Calu3 (cell line): ENCODE results near the gene EFCAB5. TPM values are rescaled to one million over a fixed set of nuclear protein-coding genes. Genes with fewer than 3 reads are reported as not detected.

ENCODE experiments used
- BruUV-seq: library from RNA; stranded (reverse); fragments of 400-500 nt; replicated peaks from 2 replicates; lab custom pipeline; 2021; lab: Mats Ljungman, UMichigan
- CTCF ChIA-PET: fragments of 300-600 bp; sonication (Branson Sonifier 250); formaldehyde crosslinking; loops from one replicate; lab custom pipeline; 2022; ENCODE audit warnings: antibody characterized with exemption; lab: Charles Lee
- DNase-seq: peaks from one replicate; pipeline ENCODE4 v3.0.0; 2022
- H3K27ac Mint-ChIP-seq: one replicate; pipeline ENCODE4 v1.8.0; 2022; ENCODE audit warnings: mixed read lengths; ENCODE audit not compliant: unreplicated experiment
- H3K27me3 Mint-ChIP-seq: one replicate; pipeline ENCODE4 v1.8.0; 2022; ENCODE audit warnings: mixed read lengths; ENCODE audit not compliant: unreplicated experiment
- H3K36me3 Mint-ChIP-seq: one replicate; pipeline ENCODE4 v1.8.0; 2022; ENCODE audit warnings: mild to moderate bottlenecking, moderate library complexity, mixed read lengths; ENCODE audit not compliant: insufficient read depth, unreplicated experiment
- H3K4me1 Mint-ChIP-seq: one replicate; pipeline ENCODE4 v1.8.0; 2022; ENCODE audit warnings: mild to moderate bottlenecking, low read depth, mixed read lengths; ENCODE audit not compliant: unreplicated experiment
- H3K4me3 Mint-ChIP-seq: one replicate; pipeline ENCODE4 v1.8.0; 2022; ENCODE audit warnings: mild to moderate bottlenecking, low read depth, moderate library complexity, mixed read lengths; ENCODE audit not compliant: unreplicated experiment
- H3K9me3 Mint-ChIP-seq: one replicate; pipeline ENCODE4 v1.8.0; 2022; ENCODE audit warnings: low read depth, mixed read lengths; ENCODE audit not compliant: unreplicated experiment
- intact Hi-C: fragments of 100-400 bp; cut with micrococcal nuclease; formaldehyde crosslinking; loops from one replicate; pipeline ENCODE4 v1.10.0; 2022; ENCODE audit not compliant: unreplicated experiment
- total RNA-seq: library from RNA; stranded (reverse); gene quantifications from 2 replicates; pipeline ENCODE4 v1.2.3, GENCODE V29; 2022
- TF ChIP-seq, protein P1 (sequence below): fragments of 200-600 bp; IDR thresholded peaks from one replicate; pipeline ENCODE4 v1.8.0; 2022; ENCODE audit warnings: antibody characterized with exemption; ENCODE audit not compliant: unreplicated experiment

The EFCAB5 gene
- total RNA-seq, 1 experiment from 2014 or later = 0.50 TPM

DNA sequence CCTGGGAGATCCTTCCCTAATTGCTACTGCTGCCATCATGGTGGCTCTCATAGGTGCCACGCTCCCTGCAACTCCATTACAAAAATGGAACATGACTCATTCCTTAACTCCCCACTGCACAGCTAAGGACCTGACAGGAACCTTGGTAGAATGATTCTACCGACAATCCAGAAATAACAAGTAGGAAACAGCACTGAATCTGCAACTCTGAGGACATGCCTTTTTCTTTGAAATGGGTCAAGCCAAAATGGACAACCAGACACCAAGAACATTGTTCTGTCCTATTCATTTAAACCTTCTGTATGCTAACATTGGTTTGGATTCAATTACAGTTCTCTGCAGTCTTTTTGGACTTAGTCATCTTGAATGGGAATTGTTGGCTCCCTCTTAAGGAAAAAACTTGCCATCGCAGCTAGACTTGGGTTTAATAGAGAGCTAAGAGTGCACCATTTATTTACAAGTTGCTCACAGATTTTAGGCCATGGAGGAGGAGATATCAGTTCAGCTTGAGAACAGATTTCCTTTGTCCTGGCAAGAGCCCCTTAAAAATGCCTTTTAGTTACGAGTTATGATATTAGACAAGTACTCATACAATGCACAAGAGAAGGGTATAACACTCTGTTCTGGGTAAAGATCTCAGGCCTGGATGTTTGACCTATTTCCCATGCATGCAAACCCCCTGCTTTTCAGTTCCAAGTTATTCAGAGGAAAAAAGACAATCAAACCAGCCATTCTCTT, 154.2 kb downstream of the EFCAB5 start:
- intact Hi-C loops = no loop called here
- Mint-ChIP-seq H3K4me1 (peaks cover 7% of the 10 kb centered on the region), H3K9me3 (no peaks in the 10 kb centered on the region), H3K36me3 (no peaks in the 10 kb centered on the region), H3K27me3 (peaks cover 48% of the 10 kb centered on the region), H3K27ac (no peak overlapping the region), H3K4me3 (no peak overlapping the region)
- DNase-seq = peak; percentile 41
- TF ChIP-seq, protein P1, sequence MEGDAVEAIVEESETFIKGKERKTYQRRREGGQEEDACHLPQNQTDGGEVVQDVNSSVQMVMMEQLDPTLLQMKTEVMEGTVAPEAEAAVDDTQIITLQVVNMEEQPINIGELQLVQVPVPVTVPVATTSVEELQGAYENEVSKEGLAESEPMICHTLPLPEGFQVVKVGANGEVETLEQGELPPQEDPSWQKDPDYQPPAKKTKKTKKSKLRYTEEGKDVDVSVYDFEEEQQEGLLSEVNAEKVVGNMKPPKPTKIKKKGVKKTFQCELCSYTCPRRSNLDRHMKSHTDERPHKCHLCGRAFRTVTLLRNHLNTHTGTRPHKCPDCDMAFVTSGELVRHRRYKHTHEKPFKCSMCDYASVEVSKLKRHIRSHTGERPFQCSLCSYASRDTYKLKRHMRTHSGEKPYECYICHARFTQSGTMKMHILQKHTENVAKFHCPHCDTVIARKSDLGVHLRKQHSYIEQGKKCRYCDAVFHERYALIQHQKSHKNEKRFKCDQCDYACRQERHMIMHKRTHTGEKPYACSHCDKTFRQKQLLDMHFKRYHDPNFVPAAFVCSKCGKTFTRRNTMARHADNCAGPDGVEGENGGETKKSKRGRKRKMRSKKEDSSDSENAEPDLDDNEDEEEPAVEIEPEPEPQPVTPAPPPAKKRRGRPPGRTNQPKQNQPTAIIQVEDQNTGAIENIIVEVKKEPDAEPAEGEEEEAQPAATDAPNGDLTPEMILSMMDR = no peak
- BruUV-seq = no TSS peak
- CTCF ChIA-PET = interaction anchor here (0.7 to 3.4 kb wide), 7 partner anchors 9 to 457 kb away, joined by 3 to 24 read pairs (median 4); no protein-coding TSS in a partner anchor

DNA sequence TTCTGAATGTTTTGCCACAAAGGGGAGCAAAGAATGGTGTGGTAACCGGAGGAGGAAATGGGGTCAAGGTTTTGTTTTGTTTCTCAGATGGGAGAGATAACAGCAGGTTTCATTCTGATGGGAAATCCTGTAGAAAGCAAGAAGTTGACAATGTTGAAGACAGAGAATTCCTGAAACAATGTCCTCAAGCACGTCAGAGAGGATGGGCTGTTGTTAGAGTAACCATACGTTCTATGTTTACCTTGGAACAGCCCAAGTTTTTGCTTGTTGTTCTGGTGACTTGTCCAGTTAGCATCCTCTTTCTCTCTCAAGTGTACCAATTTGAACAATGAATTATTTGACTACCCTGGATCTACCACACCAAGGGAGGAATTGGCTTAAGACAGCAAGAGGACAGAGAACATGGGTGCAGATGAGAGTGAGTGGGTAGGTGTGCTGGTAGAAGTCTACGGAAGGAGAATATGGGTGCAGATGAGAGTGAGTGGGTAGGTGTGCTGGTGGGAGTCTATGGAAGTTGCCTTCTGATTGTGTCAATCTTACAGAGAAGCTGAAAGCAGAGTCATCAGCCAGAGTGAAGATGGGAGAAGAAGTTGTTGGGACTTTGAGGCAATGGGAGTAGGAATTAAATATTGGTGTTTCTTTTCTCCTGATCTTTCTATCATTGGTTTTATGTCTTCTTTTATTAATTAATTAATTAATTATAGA, 160.4 kb downstream of the EFCAB5 start:
- no peaks in the 10 kb centered on the region for H3K9me3 Mint-ChIP-seq
- intact Hi-C loops = loop anchor here (5.0 kb wide), 1 partner anchor 135 kb away; the partner anchor contains the start of gene SLC6A4
- H3K36me3 Mint-ChIP-seq = no peaks in the 10 kb centered on the region
- peaks cover 16% of the 10 kb centered on the region for H3K27me3 Mint-ChIP-seq
- peaks cover 8% of the 10 kb centered on the region for H3K4me1 Mint-ChIP-seq
- no peak for DNase-seq
- CTCF ChIA-PET = no interaction called here
- BruUV-seq = no TSS peak
- H3K27ac Mint-ChIP-seq = no peak overlapping the region
- no peak overlapping the region for H3K4me3 Mint-ChIP-seq
- TF ChIP-seq, protein P1 = no peak

DNA sequence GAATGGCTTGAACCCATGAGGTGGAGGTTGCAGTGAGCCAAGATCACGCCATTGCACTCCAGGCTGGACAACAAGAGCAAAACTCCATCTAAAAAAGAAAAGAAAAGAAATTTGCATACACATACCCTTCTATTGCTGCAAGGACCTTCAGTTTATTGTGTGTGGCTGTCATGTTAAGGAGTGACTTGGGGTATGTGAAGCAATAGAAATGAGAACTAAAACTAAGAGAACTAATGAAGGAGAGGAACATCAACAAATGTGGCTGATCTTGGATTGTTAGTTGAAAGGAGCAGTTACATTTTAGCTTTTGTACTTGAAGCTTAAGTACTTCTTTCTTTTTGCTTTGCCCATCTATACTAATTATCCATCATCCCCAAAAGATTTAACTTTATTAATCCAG, 162.5 kb downstream of the EFCAB5 start:
- TF ChIP-seq, protein P1 = no peak
- Mint-ChIP-seq H3K4me1 (peaks cover 8% of the 10 kb centered on the region), H3K36me3 (no peaks in the 10 kb centered on the region), H3K9me3 (no peaks in the 10 kb centered on the region), H3K4me3 (no peak overlapping the region), H3K27ac (no peak overlapping the region), H3K27me3 (peaks cover 3% of the 10 kb centered on the region)
- intact Hi-C loops = loop anchor here (1.0 to 5.0 kb wide), 3 partner anchors 133 to 232 kb away; partner anchors contain the start of gene SLC6A4
- no peak for DNase-seq
- CTCF ChIA-PET = interaction anchor here (1.2 to 2.4 kb wide), 6 partner anchors 9 to 233 kb away, joined by 4 to 29 read pairs (median 14); partner anchors contain the start of genes NSRP1 and SLC6A4
- BruUV-seq = no TSS peak

DNA sequence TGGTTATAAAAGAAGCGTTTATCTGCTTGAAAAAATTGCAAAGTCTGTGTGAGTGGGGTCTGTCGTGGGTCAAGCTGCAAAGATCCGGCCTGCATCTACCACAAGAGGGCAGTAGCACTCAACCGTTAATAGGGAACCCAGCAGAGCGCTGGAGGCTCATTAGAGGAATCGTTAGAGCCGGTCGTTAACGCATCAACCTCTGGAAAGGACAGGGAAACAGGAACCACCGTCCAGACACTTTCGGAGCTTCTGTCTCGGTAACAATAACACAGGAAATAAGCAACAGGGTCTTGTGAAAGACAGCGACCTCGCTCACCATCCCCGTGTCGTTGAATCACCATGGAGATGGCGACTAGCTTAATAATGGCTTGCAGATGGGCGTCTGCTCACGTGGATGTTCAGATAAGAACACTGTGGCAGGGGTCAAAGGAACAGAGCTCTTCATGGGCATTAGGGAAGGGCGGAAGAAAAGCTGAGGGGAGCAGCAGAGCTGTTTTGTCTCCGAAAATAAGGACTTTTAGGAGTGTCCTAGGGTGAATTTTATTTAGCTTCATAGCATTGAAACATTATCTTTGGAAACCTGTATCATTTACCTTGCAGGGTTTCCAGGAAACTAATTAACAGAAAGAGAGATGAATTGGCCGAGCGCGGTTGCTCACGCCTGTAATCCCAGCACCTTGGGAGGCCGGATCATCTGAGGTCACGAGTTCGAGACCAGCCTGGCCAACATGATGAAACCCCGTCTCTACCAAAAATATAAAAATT, 163.3 kb downstream of the EFCAB5 start:
- H3K4me1 Mint-ChIP-seq = peaks cover 8% of the 10 kb centered on the region
- peak; percentile 72 for DNase-seq
- CTCF ChIA-PET = interaction anchor here (0.6 to 2.4 kb wide), 12 partner anchors 9 to 373 kb away, joined by 3 to 29 read pairs (median 6); partner anchors contain the start of genes NSRP1 and SLC6A4
- no peak overlapping the region for H3K27ac Mint-ChIP-seq
- H3K27me3 Mint-ChIP-seq = no peaks in the 10 kb centered on the region
- TF ChIP-seq, protein P1 = peak; percentile 68
- H3K36me3 Mint-ChIP-seq = no peaks in the 10 kb centered on the region
- intact Hi-C loops = loop anchor here (1.0 to 5.0 kb wide), 3 partner anchors 133 to 232 kb away; partner anchors contain the start of gene SLC6A4
- BruUV-seq = no TSS peak
- peak overlapping the region; percentile 70 for H3K4me3 Mint-ChIP-seq
- H3K9me3 Mint-ChIP-seq = no peaks in the 10 kb centered on the region
